HG03439 (cell line): ENCODE results near the gene CYP27C1.

Experiments
- ATAC-seq: cut with Tn5 transposase; IDR thresholded peaks from one replicate; pipeline ENCODE4 v1.9.1; 2021; ENCODE audit warnings: mild to moderate bottlenecking, moderate library complexity; ENCODE audit not compliant: unreplicated experiment

CYP27C1 gene

GRCh38 chr2:127157651-127158485 is 62.2 kb downstream of the CYP27C1 start:
- no peak for ATAC-seq

GRCh38 chr2:127157114-127157513 is 63.0 kb downstream of the CYP27C1 start:
- ATAC-seq, result no peak

- ATAC-seq, result no peak
Observed at GRCh38 chr2:127155947-127156346, 64.2 kb downstream of the CYP27C1 start.

GRCh38 chr2:127155028-127155581 is 65.0 kb downstream of the CYP27C1 start:
- no peak for ATAC-seq

GRCh38 chr2:127154396-127154795 is 65.7 kb downstream of the CYP27C1 start:
- no peak for ATAC-seq

- no peak for ATAC-seq
Observed at GRCh38 chr2:127153691-127154158, 66.4 kb downstream of the CYP27C1 start.

- ATAC-seq, result no peak
Observed at GRCh38 chr2:127150996-127151395, 69.1 kb downstream of the CYP27C1 start.

GRCh38 chr2:127149384-127149783 is 70.7 kb downstream of the CYP27C1 start:
- no peak for ATAC-seq

- ATAC-seq, result no peak
Observed at GRCh38 chr2:127146820-127147502, 73.1 kb downstream of the CYP27C1 start.

- no peak for ATAC-seq
Observed at GRCh38 chr2:127146071-127146725, 73.9 kb downstream of the CYP27C1 start.

GRCh38 chr2:127145280-127145895 is 74.7 kb downstream of the CYP27C1 start:
- no peak for ATAC-seq

GRCh38 chr2:127143841-127144782 is 76.0 kb downstream of the CYP27C1 start:
- no peak for ATAC-seq

- no peak for ATAC-seq
Observed at GRCh38 chr2:127142663-127143630, 77.2 kb downstream of the CYP27C1 start.

GRCh38 chr2:127140538-127140937 is 79.6 kb downstream of the CYP27C1 start:
- ATAC-seq, result no peak

- no peak for ATAC-seq
Observed at GRCh38 chr2:127139766-127140165, 80.3 kb downstream of the CYP27C1 start.

GRCh38 chr2:127138281-127138680 is 81.8 kb downstream of the CYP27C1 start:
- ATAC-seq, result no peak

GRCh38 chr2:127137741-127138140 is 82.4 kb downstream of the CYP27C1 start:
- ATAC-seq, result no peak

GRCh38 chr2:127137225-127137624 is 82.9 kb downstream of the CYP27C1 start:
- ATAC-seq, result no peak
